ENCODE data around the gene MBOAT7. TPM values are rescaled to one million over a fixed set of nuclear protein-coding genes. Genes with fewer than 3 reads are reported as not detected.
"Not testable (repeated sequence)": the region's sequence is repeated elsewhere in the genome, so short reads cannot be mapped to it uniquely, and the experiment has no call there.

The MBOAT7 gene
- polyA plus RNA-seq, 1 donor from 2014 or later: 19.0 TPM

DNA sequence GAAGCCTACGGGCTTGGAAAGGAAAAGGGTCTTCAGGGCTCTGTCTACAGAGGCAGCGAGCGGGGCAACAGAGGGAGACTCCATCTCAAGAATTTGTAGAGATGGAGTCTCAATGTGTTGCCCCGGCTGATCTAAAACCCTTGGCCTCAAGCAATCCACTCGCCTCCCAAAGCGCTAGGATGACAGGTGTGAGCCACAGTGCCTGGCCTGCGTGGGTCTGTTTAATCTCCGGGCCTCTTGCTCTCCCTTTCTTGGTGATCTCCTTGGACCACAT, 19.3 kb upstream of the MBOAT7 start:
- H3K27ac ChIP-seq (ENCODE audit: low read length): no peak overlapping the region
- H3K9ac ChIP-seq (ENCODE audit: low read length): no peak overlapping the region
- TF ChIP-seq EP300 (conservative IDR thresholded peaks at IDR 0.05; ENCODE audit: poor library complexity, severe bottlenecking) (no peak), RAD21 (conservative IDR thresholded peaks at IDR 0.05) (no peak), POLR2AphosphoS5 (IDR thresholded peaks at IDR 0.05) (no peak), MXI1 (conservative IDR thresholded peaks at IDR 0.05; ENCODE audit: poor library complexity, severe bottlenecking) (no peak), SMC3 (conservative IDR thresholded peaks at IDR 0.05; ENCODE audit: poor library complexity) (no peak)
- no peaks in the 10 kb centered on the region for H3K9me3 ChIP-seq (ENCODE audit: low read length)
- H3K4me2 ChIP-seq (ENCODE audit: low read length): no peak overlapping the region
- no peaks in the 10 kb centered on the region for H3K27me3 ChIP-seq (ENCODE audit: insufficient read depth, low read depth, low read length)
- H4K20me1 ChIP-seq (ENCODE audit: insufficient read depth): peaks cover 13% of the 10 kb centered on the region
- H3K36me3 ChIP-seq (ENCODE audit: insufficient read depth, low read length): no peaks in the 10 kb centered on the region
- H3K79me2 ChIP-seq (replicated peaks; ENCODE audit: insufficient read depth, low read length): peaks cover 20% of the 10 kb centered on the region
- H3F3A ChIP-seq (ENCODE audit: insufficient read depth, low read length, poor library complexity, severe bottlenecking): no peaks in the 10 kb centered on the region
- no peak overlapping the region for H2AFZ ChIP-seq (ENCODE audit: low read depth, low read length)
- H3K9me2 ChIP-seq (ENCODE audit: insufficient read depth, low read length): no peaks in the 10 kb centered on the region
- H3K4me3 ChIP-seq (ENCODE audit: low read length): no peak overlapping the region

GRCh38 chr19:54207983-54208783, 18.8 kb upstream of the MBOAT7 start:
- TF ChIP-seq MXI1 (conservative IDR thresholded peaks at IDR 0.05; ENCODE audit: poor library complexity, severe bottlenecking): no peak
- TF ChIP-seq, protein P1, sequence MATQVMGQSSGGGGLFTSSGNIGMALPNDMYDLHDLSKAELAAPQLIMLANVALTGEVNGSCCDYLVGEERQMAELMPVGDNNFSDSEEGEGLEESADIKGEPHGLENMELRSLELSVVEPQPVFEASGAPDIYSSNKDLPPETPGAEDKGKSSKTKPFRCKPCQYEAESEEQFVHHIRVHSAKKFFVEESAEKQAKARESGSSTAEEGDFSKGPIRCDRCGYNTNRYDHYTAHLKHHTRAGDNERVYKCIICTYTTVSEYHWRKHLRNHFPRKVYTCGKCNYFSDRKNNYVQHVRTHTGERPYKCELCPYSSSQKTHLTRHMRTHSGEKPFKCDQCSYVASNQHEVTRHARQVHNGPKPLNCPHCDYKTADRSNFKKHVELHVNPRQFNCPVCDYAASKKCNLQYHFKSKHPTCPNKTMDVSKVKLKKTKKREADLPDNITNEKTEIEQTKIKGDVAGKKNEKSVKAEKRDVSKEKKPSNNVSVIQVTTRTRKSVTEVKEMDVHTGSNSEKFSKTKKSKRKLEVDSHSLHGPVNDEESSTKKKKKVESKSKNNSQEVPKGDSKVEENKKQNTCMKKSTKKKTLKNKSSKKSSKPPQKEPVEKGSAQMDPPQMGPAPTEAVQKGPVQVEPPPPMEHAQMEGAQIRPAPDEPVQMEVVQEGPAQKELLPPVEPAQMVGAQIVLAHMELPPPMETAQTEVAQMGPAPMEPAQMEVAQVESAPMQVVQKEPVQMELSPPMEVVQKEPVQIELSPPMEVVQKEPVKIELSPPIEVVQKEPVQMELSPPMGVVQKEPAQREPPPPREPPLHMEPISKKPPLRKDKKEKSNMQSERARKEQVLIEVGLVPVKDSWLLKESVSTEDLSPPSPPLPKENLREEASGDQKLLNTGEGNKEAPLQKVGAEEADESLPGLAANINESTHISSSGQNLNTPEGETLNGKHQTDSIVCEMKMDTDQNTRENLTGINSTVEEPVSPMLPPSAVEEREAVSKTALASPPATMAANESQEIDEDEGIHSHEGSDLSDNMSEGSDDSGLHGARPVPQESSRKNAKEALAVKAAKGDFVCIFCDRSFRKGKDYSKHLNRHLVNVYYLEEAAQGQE (IDR thresholded peaks at IDR 0.05; ENCODE audit: borderline replicate concordance): no peak
- no peak for TF ChIP-seq SMC3 (conservative IDR thresholded peaks at IDR 0.05; ENCODE audit: poor library complexity)
- no peak overlapping the region for H3K27ac ChIP-seq (ENCODE audit: low read length)
- no peak overlapping the region for H3K4me3 ChIP-seq (ENCODE audit: low read length)
- H3K4me2 ChIP-seq (ENCODE audit: low read length): no peak overlapping the region
- peaks cover 13% of the 10 kb centered on the region for H4K20me1 ChIP-seq (ENCODE audit: insufficient read depth)
- no peak overlapping the region for H3K9ac ChIP-seq (ENCODE audit: low read length)
- H3K27me3 ChIP-seq (ENCODE audit: insufficient read depth, low read depth, low read length): no peaks in the 10 kb centered on the region
- no peak overlapping the region for H2AFZ ChIP-seq (ENCODE audit: low read depth, low read length)
- peaks cover 25% of the 10 kb centered on the region for H3K79me2 ChIP-seq (replicated peaks; ENCODE audit: insufficient read depth, low read length)
- no peaks in the 10 kb centered on the region for H3F3A ChIP-seq (ENCODE audit: insufficient read depth, low read length, poor library complexity, severe bottlenecking)
- H3K9me2 ChIP-seq (ENCODE audit: insufficient read depth, low read length): no peaks in the 10 kb centered on the region
- H3K9me3 ChIP-seq (ENCODE audit: low read length): no peaks in the 10 kb centered on the region
- H3K36me3 ChIP-seq (ENCODE audit: insufficient read depth, low read length): no peaks in the 10 kb centered on the region

DNA sequence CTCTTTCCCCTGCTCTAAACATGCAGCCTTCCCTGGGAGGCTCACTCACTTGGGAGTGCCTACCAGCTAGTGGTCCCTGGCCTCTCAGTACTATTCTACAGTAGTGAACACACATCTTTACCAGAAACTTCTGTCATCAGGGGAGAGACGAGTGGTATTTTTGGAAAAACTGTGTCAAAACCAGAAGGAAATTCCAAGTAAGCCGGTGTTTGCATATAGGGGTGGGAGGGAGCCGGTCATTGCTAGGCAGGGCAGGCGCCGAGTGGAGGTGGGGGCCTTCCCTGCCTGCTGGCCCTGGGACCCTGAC, 18.2 kb upstream of the MBOAT7 start:
- Histone ChIP-seq H3K9me3 (ENCODE audit: low read length) (no peaks in the 10 kb centered on the region), H3K36me3 (ENCODE audit: insufficient read depth, low read length) (no peaks in the 10 kb centered on the region), H3K9me2 (ENCODE audit: insufficient read depth, low read length) (no peaks in the 10 kb centered on the region), H3F3A (ENCODE audit: insufficient read depth, low read length, poor library complexity, severe bottlenecking) (no peaks in the 10 kb centered on the region), H3K4me2 (ENCODE audit: low read length) (no peak overlapping the region), H3K9ac (ENCODE audit: low read length) (no peak overlapping the region), H2AFZ (ENCODE audit: low read depth, low read length) (no peak overlapping the region), H4K20me1 (ENCODE audit: insufficient read depth) (peaks cover 13% of the 10 kb centered on the region), H3K27me3 (ENCODE audit: insufficient read depth, low read depth, low read length) (no peaks in the 10 kb centered on the region), H3K4me3 (ENCODE audit: low read length) (no peak overlapping the region), H3K27ac (ENCODE audit: low read length) (no peak overlapping the region), H3K79me2 (replicated peaks; ENCODE audit: insufficient read depth, low read length) (peaks cover 31% of the 10 kb centered on the region)
- TF ChIP-seq, protein P1 (IDR thresholded peaks at IDR 0.05; ENCODE audit: borderline replicate concordance): no peak
- TF ChIP-seq TAF1 (IDR thresholded peaks at IDR 0.05; ENCODE audit: low read depth) (no peak), MXI1 (conservative IDR thresholded peaks at IDR 0.05; ENCODE audit: poor library complexity, severe bottlenecking) (no peak), EP300 (conservative IDR thresholded peaks at IDR 0.05; ENCODE audit: poor library complexity, severe bottlenecking) (no peak), POLR2AphosphoS5 (IDR thresholded peaks at IDR 0.05) (no peak), RAD21 (conservative IDR thresholded peaks at IDR 0.05) (no peak), CTCF (IDR thresholded peaks at IDR 0.05; ENCODE audit: poor library complexity, severe bottlenecking) (no peak), EZH2 (IDR thresholded peaks at IDR 0.05; ENCODE audit: borderline replicate concordance, insufficient read depth, low read length, poor library complexity, severe bottlenecking) (no peak)

DNA sequence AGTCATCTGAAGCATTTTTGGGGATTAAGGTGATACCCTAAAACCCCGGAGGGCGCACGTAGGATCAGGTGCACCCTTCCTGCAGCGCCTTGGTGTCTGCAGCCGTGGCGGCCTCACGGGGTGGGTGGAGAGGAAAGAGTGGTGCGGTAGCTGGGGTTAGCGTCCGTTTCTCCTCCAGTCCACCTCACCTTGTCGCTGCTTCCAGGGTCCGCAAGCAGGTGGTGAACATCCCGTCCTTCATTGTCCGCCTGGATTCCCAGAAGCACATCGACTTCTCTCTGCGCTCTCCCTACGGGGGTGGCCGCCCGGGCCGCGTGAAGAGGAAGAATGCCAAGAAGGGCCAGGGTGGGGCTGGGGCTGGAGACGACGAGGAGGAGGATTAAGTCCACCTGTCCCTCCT, 17.8 kb upstream of the MBOAT7 start:
- not testable (repeated sequence) for H3F3A ChIP-seq (ENCODE audit: insufficient read depth, low read length, poor library complexity, severe bottlenecking); H3K9me2 ChIP-seq (ENCODE audit: insufficient read depth, low read length); H3K4me3 ChIP-seq (ENCODE audit: low read length); H3K4me2 ChIP-seq (ENCODE audit: low read length); H3K36me3 ChIP-seq (ENCODE audit: insufficient read depth, low read length); H3K9ac ChIP-seq (ENCODE audit: low read length); H2AFZ ChIP-seq (ENCODE audit: low read depth, low read length); H3K27me3 ChIP-seq (ENCODE audit: insufficient read depth, low read depth, low read length); H3K27ac ChIP-seq (ENCODE audit: low read length); H3K9me3 ChIP-seq (ENCODE audit: low read length)
- H4K20me1 ChIP-seq (ENCODE audit: insufficient read depth): peaks cover 13% of the 10 kb centered on the region
- H3K79me2 ChIP-seq (replicated peaks; ENCODE audit: insufficient read depth, low read length): peaks cover 35% of the 10 kb centered on the region

Data from neural cell (in vitro differentiated cells).